HepG2 (cell line): ENCODE data around the gene EXOC3.

Experiments used
- POLR2AphosphoS5 ChIP-seq: IDR thresholded peaks from 2 replicates; pipeline ENCODE4 v1.6.1; 2012; ENCODE audit warnings: low read depth, low read length
- RAD21 ChIP-seq: fragments of 450-650 bp; formaldehyde crosslinking; IDR thresholded peaks from 2 replicates; pipeline ENCODE4 v1.5.0; 2020; ENCODE audit warnings: mild to moderate bottlenecking
- TF ChIP-seq, protein P1 (sequence below): sonication (generic); formaldehyde crosslinking; IDR thresholded peaks from 2 replicates; pipeline ENCODE4 v1.5.0; 2020; ENCODE audit warnings: mild to moderate bottlenecking, missing genetic modification reagents, moderate library complexity
- TF ChIP-seq, protein P2 (sequence below): IDR thresholded peaks from 2 replicates; pipeline ENCODE4 v1.6.1; 2012; ENCODE audit warnings: inconsistent platforms

DNA sequence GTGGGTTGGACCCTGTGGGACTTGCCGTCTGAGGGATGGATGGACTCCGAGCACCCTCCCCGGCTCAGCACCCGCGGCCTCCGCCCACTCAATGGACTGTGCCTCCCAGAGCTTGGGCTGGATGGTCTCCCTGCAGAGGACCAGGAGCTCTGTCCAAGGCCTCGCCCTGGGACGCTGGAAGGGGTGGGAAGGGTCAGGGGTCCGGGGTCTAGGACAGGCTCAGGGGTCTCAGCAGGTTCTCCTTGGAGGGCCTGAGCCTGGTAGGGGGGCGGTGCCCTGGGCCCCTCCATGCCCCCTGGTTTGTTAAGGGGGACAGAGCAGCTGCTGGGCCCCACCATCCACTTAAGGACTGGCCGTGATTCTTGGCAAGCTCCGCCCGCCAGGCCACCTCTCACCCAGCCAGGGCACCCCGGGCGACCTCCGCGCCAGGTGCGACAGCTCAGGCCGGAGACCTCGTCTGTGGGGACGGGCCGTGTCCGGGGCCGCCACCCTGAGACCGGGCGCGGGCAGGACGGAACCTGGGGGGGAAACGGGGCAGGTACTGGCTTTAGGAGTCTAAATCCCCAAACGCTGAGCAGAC is 29.2 kb downstream of the EXOC3 start:
- TF ChIP-seq, protein P1, sequence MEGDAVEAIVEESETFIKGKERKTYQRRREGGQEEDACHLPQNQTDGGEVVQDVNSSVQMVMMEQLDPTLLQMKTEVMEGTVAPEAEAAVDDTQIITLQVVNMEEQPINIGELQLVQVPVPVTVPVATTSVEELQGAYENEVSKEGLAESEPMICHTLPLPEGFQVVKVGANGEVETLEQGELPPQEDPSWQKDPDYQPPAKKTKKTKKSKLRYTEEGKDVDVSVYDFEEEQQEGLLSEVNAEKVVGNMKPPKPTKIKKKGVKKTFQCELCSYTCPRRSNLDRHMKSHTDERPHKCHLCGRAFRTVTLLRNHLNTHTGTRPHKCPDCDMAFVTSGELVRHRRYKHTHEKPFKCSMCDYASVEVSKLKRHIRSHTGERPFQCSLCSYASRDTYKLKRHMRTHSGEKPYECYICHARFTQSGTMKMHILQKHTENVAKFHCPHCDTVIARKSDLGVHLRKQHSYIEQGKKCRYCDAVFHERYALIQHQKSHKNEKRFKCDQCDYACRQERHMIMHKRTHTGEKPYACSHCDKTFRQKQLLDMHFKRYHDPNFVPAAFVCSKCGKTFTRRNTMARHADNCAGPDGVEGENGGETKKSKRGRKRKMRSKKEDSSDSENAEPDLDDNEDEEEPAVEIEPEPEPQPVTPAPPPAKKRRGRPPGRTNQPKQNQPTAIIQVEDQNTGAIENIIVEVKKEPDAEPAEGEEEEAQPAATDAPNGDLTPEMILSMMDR: no peak
- TF ChIP-seq POLR2AphosphoS5: no peak; the same call in 1 of the 2 replicates
- TF ChIP-seq, protein P2, sequence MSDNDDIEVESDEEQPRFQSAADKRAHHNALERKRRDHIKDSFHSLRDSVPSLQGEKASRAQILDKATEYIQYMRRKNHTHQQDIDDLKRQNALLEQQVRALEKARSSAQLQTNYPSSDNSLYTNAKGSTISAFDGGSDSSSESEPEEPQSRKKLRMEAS: no peak
- TF ChIP-seq RAD21 (CRISPR knock-in tag): no peak
